Neural cell (in vitro differentiated cells): ENCODE data around the gene RTL1. TPM values are rescaled to one million over a fixed set of nuclear protein-coding genes. Genes with fewer than 3 reads are reported as not detected.

ENCODE experiments used
- H2AFZ ChIP-seq: fragments of 200-600, 300-800 bp; sonication (generic), shearing (Covaris generic); 2 replicates; pipeline ENCODE4 v1.6.0; 2014; ENCODE audit warnings: low read depth, mild to moderate bottlenecking, antibody characterized with exemption, low read length, moderate library complexity
- H3F3A ChIP-seq: fragments of 200-600 bp; shearing (Covaris generic); 2 replicates; pipeline ENCODE4 v1.6.1; 2016; ENCODE audit warnings: mild to moderate bottlenecking, moderate library complexity, mixed read lengths, antibody characterized with exemption, low read length; ENCODE audit not compliant: insufficient read depth, poor library complexity, severe bottlenecking
- H3K27ac ChIP-seq: fragments of 200-600, 300-800 bp; sonication (generic), shearing (Covaris generic); 2 replicates; pipeline ENCODE4 v1.5.1; 2014; ENCODE audit warnings: mild to moderate bottlenecking, low read length, moderate library complexity
- H3K27me3 ChIP-seq: fragments of 300-800, 200-600 bp; sonication (generic), shearing (Covaris generic); 2 replicates; pipeline ENCODE4 v1.6.0; 2014; ENCODE audit warnings: mild to moderate bottlenecking, low read depth, low read length, moderate library complexity; ENCODE audit not compliant: insufficient read depth
- H3K36me3 ChIP-seq: fragments of 300-800, 200-600 bp; sonication (generic), shearing (Covaris generic); 2 replicates; pipeline ENCODE4 v1.5.1; 2014; ENCODE audit warnings: mild to moderate bottlenecking, antibody characterized with exemption, low read length, moderate library complexity; ENCODE audit not compliant: insufficient read depth
- H3K4me2 ChIP-seq: fragments of 300-800, 200-600 bp; sonication (generic), shearing (Covaris generic); 2 replicates; pipeline ENCODE4 v1.6.0; 2014; ENCODE audit warnings: mild to moderate bottlenecking, low read length
- H3K4me3 ChIP-seq: fragments of 300-800, 200-600 bp; sonication (generic), shearing (Covaris generic); 2 replicates; pipeline ENCODE4 v1.5.1; 2014; ENCODE audit warnings: mild to moderate bottlenecking, low read length, moderate library complexity
- H3K79me2 ChIP-seq: fragments of 200-600 bp; shearing (Covaris generic); replicated peaks from 2 replicates; pipeline ENCODE4 v1.6.0; 2014; ENCODE audit warnings: mild to moderate bottlenecking, low read length, moderate library complexity; ENCODE audit not compliant: insufficient read depth
- H3K9ac ChIP-seq: fragments of 300-800, 200-600 bp; sonication (generic), shearing (Covaris generic); 2 replicates; pipeline ENCODE4 v1.6.1; 2016; ENCODE audit warnings: mild to moderate bottlenecking, low read length, mixed read lengths
- H3K9me2 ChIP-seq: fragments of 200-600 bp; shearing (Covaris generic); 2 replicates; pipeline ENCODE4 v1.6.1; 2016; ENCODE audit warnings: mild to moderate bottlenecking, low read length, mixed read lengths; ENCODE audit not compliant: insufficient read depth
- H3K9me3 ChIP-seq: fragments of 200-600, 300-800 bp; sonication (generic), shearing (Covaris generic); 2 replicates; pipeline ENCODE4 v1.6.1; 2016; ENCODE audit warnings: mild to moderate bottlenecking, mixed run types, low read length, moderate library complexity, mixed read lengths
- H4K20me1 ChIP-seq: fragments of 200-600 bp; shearing (Covaris generic); 2 replicates; pipeline ENCODE4 v1.6.1; 2016; ENCODE audit warnings: mild to moderate bottlenecking, mixed run types; ENCODE audit not compliant: insufficient read depth
- CTCF ChIP-seq: fragments of 450-650 bp; IDR thresholded peaks from 2 replicates; pipeline ENCODE4 v1.5.1; 2014; ENCODE audit warnings: antibody characterized with exemption, mild to moderate bottlenecking, moderate library complexity; ENCODE audit not compliant: poor library complexity, severe bottlenecking
- EP300 ChIP-seq: fragments of 450-650 bp; conservative IDR thresholded peaks from 2 replicates; pipeline ENCODE4 v1.6.1; 2014; ENCODE audit warnings: antibody characterized with exemption, mild to moderate bottlenecking, moderate library complexity; ENCODE audit not compliant: poor library complexity, severe bottlenecking
- EZH2 ChIP-seq: fragments of 200-600, 300-800 bp; shearing (Covaris generic), sonication (generic); IDR thresholded peaks from 2 replicates; pipeline ENCODE4 v1.6.1; 2014; ENCODE audit warnings: antibody characterized with exemption, low read length, borderline replicate concordance, mild to moderate bottlenecking; ENCODE audit not compliant: insufficient read depth, poor library complexity, severe bottlenecking
- MXI1 ChIP-seq: fragments of 450-650 bp; conservative IDR thresholded peaks from 2 replicates; pipeline ENCODE4 v1.6.1; 2014; ENCODE audit warnings: antibody characterized with exemption, mild to moderate bottlenecking; ENCODE audit not compliant: poor library complexity, severe bottlenecking
- POLR2AphosphoS5 ChIP-seq: IDR thresholded peaks from 2 replicates; pipeline ENCODE4 v1.6.1; 2012
- RAD21 ChIP-seq: fragments of 450-650 bp; conservative IDR thresholded peaks from 2 replicates; pipeline ENCODE4 v1.6.1; 2014; ENCODE audit warnings: antibody characterized with exemption, mild to moderate bottlenecking, moderate library complexity
- REST ChIP-seq: IDR thresholded peaks from 2 replicates; pipeline ENCODE4 v1.6.1; 2012; ENCODE audit warnings: borderline replicate concordance
- SMC3 ChIP-seq: fragments of 450-650 bp; conservative IDR thresholded peaks from 2 replicates; pipeline ENCODE4 v1.6.1; 2014; ENCODE audit warnings: antibody characterized with exemption, mild to moderate bottlenecking, moderate library complexity; ENCODE audit not compliant: poor library complexity
- TAF1 ChIP-seq: IDR thresholded peaks from 2 replicates; pipeline ENCODE4 v1.6.1; 2012; ENCODE audit warnings: low read depth
- polyA plus RNA-seq: library from polyadenylated mRNA; depleted of rRNA; stranded (reverse); fragments of >200 nt; gene quantifications from 2 replicates; pipeline ENCODE4 v1.2.3, GENCODE V29; 2014

Gene RTL1
- polyA plus RNA-seq, 1 donor from 2014 or later: not detected

GRCh38 chr14:100834082-100834793 lies 69.3 kb downstream of the RTL1 start:
- Histone ChIP-seq H3K27ac (no peak overlapping the region), H3K9me3 (no peaks in the 10 kb centered on the region), H3K9ac (no peak overlapping the region), H3K9me2 (no peaks in the 10 kb centered on the region), H3K4me3 (no peak overlapping the region), H3K27me3 (no peaks in the 10 kb centered on the region), H3K4me2 (no peak overlapping the region), H2AFZ (no peak overlapping the region), H3F3A (no peaks in the 10 kb centered on the region), H3K36me3 (no peaks in the 10 kb centered on the region), H4K20me1 (no peaks in the 10 kb centered on the region), H3K79me2 (no peaks in the 10 kb centered on the region)
- TF ChIP-seq CTCF (no peak), EZH2 (no peak), REST (no peak), TAF1 (no peak)

- no peak overlapping the region for H3K4me2 ChIP-seq
Observed at GRCh38 chr14:100832311-100832960, 71.1 kb downstream of the RTL1 start.

More at GRCh38 chr14:100832311-100832960, 71.1 kb downstream of the RTL1 start:
- Histone ChIP-seq H4K20me1 (no peaks in the 10 kb centered on the region), H3F3A (no peaks in the 10 kb centered on the region), H3K36me3 (no peaks in the 10 kb centered on the region), H2AFZ (no peak overlapping the region), H3K4me3 (no peak overlapping the region), H3K9me2 (no peaks in the 10 kb centered on the region), H3K27ac (no peak overlapping the region), H3K9ac (no peak overlapping the region), H3K9me3 (no peaks in the 10 kb centered on the region), H3K27me3 (no peaks in the 10 kb centered on the region), H3K79me2 (no peaks in the 10 kb centered on the region)
- no peak for TF ChIP-seq RAD21
- TF ChIP-seq EZH2: no peak
- TF ChIP-seq REST: no peak
- TF ChIP-seq POLR2AphosphoS5: no peak
- no peak for TF ChIP-seq CTCF
- no peak for TF ChIP-seq EP300
- TF ChIP-seq SMC3: no peak
- TF ChIP-seq TAF1: no peak
- TF ChIP-seq MXI1: no peak
